ENCODE results near the gene JCAD.
"Not testable (repeated sequence)": the region's sequence is repeated elsewhere in the genome, so short reads cannot be mapped to it uniquely, and the experiment has no call there.

Gene JCAD

GRCh38 chr10:30026080-30026479, 33.3 kb downstream of the JCAD start:
- DNase-seq (ENCODE audit: low read depth) = no peak

GRCh38 chr10:30025428-30025827, 34.0 kb downstream of the JCAD start:
- DNase-seq (ENCODE audit: low read depth) = not testable (repeated sequence)

GRCh38 chr10:30022590-30022989, 36.8 kb downstream of the JCAD start:
- no peak for DNase-seq (ENCODE audit: low read depth)

GRCh38 chr10:30019468-30019867, 39.9 kb downstream of the JCAD start:
- no peak for DNase-seq (ENCODE audit: low read depth)

- no peak for DNase-seq (ENCODE audit: low read depth)
Measured at GRCh38 chr10:30018496-30018895, 40.9 kb downstream of the JCAD start.

GRCh38 chr10:30017966-30018365, 41.4 kb downstream of the JCAD start:
- no peak for DNase-seq (ENCODE audit: low read depth)

GRCh38 chr10:30017556-30017955, 41.8 kb downstream of the JCAD start:
- DNase-seq (ENCODE audit: low read depth) = no peak

GRCh38 chr10:30014511-30014910, 44.9 kb downstream of the JCAD start:
- peak; percentile 48 for DNase-seq (ENCODE audit: low read depth)

- DNase-seq (ENCODE audit: low read depth) = peak; percentile 69
Measured at GRCh38 chr10:30013757-30014156, 45.6 kb downstream of the JCAD start.

GRCh38 chr10:30011956-30012647, 47.3 kb downstream of the JCAD start:
- no peak for DNase-seq (ENCODE audit: low read depth)

- no peak for DNase-seq (ENCODE audit: low read depth)
Measured at GRCh38 chr10:30011396-30011795, 48.0 kb downstream of the JCAD start.

- DNase-seq (ENCODE audit: low read depth) = peak; percentile 23
Measured at GRCh38 chr10:30007406-30007805, 52.0 kb downstream of the JCAD start.

- no peak for DNase-seq (ENCODE audit: low read depth)
Measured at GRCh38 chr10:30006410-30006809, 53.0 kb downstream of the JCAD start.

- DNase-seq (ENCODE audit: low read depth) = not testable (repeated sequence)
Measured at GRCh38 chr10:30005116-30005515, 54.3 kb downstream of the JCAD start.

- peak; percentile 78 for DNase-seq (ENCODE audit: low read depth)
Measured at GRCh38 chr10:30002426-30003266, 56.7 kb downstream of the JCAD start.

GRCh38 chr10:30000802-30001571, 58.4 kb downstream of the JCAD start:
- peak; percentile 97 for DNase-seq (ENCODE audit: low read depth)

GRCh38 chr10:29998142-29998808, 61.1 kb downstream of the JCAD start:
- peak; percentile 86 for DNase-seq (ENCODE audit: low read depth)

- DNase-seq (ENCODE audit: low read depth) = no peak
Measured at GRCh38 chr10:29994811-29995210, 64.6 kb downstream of the JCAD start.

GRCh38 chr10:29993319-29993915, 66.0 kb downstream of the JCAD start:
- DNase-seq (ENCODE audit: low read depth) = no peak

GRCh38 chr10:29992914-29993313, 66.5 kb downstream of the JCAD start:
- DNase-seq (ENCODE audit: low read depth) = no peak

GRCh38 chr10:29991382-29991781, 68.0 kb downstream of the JCAD start:
- no peak for DNase-seq (ENCODE audit: low read depth)

- DNase-seq (ENCODE audit: low read depth) = peak; percentile 63
Measured at GRCh38 chr10:29987471-29987870, 71.9 kb downstream of the JCAD start.
